Kidney tubule cell (primary cell): ENCODE measurements around the gene DPYSL3.
"Not testable (repeated sequence)": the region's sequence is repeated elsewhere in the genome, so short reads cannot be mapped to it uniquely, and the experiment has no call there.

Experiments
- DNase-seq: peaks from one replicate; pipeline ENCODE4 v3.0.0-alpha.2; 2018; ENCODE audit warnings: low spot score

Gene DPYSL3

DNA sequence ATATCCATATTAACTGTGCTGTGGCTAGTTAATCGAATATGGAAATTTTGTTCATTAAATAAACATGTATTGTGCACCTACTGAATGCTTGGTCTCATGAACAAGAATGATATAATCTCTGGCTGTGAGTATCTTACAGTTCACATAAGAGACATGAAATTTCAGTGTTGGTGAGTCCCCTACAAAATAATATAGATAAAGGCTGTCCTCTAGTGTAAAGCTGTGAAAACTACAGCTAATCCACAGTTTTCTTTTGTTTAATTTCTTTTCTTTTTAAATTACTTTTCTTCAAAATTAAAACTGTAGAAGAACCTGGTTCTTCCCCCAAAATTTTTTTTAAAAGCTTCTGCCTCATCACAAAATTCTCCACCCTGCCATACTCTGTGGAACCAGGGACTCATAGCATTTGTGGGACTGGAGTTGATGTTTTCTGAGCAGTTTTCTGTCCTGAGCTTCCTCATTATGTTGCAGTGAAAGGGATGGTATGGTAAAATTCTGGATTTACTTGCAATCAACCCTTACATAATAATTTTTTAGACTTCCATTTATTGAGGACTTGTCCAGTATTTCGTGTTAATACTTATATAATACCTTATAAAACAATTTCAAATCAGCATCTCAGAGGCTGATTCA lies 140.0 kb downstream of the DPYSL3 start:
- DNase-seq = peak; percentile 50

DNA sequence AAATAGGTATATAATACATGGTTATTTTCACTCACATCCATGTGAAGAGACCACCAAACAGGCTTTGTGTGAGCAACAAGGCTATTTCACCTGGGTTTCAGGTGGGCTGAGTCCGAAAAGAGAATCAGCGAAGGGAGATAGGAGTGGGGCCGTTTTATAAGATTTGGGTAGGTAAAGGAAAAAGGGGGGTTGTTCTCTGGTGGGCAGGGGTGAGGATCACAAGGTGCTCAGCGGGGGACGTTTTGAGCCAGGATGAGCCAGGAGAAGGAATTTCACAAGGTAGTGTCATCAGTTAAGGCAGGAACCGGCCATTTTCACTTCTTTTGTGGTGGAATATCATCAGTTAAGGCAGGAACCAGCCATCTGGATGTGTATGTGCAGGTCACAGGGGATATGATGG lies 142.5 kb downstream of the DPYSL3 start:
- DNase-seq = not testable (repeated sequence)

DNA sequence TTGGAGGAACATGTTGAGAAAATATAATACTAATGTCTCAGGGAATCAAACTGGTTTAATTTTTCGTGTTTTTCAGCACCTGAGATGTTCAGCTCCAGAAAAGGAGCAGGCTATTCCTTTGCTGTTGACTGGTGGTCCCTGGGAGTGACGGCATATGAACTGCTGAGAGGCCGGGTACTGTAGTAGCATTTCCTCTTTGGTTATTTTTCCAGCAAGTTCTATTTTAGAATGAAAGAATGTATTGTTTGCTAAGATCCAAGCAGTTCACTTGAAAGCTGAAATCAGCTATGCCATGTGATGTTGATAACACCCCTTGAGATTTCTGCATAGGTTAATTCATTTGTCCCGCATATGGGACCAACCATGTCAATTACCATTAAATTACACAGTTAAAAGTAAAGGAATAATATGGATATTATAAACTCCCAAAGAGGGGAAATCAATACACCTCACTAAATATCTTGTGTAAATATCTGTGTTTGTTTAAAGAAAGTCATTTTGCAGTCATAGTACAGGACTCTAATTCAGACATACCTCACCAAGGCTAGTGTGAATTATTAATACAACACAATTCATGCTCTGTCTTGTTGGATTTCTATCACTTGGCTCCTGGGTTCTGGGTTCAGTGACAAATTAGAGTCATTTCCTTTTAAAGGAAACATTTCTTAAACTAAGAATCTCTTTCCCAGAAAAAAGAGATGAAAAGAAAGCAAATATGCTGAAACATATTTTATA lies 148.3 kb downstream of the DPYSL3 start:
- no peak for DNase-seq

DNA sequence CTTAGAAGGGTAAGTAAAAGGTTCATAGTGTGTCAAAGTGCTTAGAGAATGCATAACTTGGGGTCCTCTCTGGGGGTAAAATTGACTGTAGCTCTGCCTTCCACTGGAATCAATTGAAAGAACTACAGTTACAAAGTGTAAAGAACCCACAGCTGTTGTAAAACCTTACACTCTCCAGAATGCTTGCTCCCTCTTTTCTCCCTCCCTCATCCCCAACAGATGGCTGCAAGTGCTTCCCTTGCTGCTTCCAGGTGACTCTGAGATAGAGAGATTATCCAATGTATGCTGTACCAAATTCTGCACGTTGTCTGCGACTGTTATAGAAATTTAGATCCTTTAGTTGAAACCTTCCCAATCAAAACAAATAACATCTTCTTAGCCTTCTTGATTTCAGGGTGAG lies 149.1 kb downstream of the DPYSL3 start:
- no peak for DNase-seq

DNA sequence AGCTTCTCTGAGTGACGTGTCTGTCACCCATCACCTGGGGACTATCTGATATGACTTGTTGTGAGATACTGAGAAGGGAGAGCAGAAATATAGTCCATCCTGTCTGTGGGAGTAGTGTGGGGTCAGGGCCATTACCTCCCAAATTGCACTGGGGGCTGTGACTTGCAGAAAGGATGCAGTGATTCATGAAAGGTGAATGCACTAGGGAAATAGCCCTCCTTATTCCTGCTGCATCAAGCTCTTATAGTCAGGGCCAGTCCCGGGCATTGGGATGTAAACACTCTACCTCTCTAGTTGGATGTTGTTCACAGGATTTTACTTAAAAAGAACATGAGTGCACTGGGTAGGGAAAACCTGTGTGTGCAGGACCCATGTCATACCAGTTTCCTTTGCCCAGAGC lies 150.3 kb downstream of the DPYSL3 start:
- DNase-seq = peak; percentile 50

DNA sequence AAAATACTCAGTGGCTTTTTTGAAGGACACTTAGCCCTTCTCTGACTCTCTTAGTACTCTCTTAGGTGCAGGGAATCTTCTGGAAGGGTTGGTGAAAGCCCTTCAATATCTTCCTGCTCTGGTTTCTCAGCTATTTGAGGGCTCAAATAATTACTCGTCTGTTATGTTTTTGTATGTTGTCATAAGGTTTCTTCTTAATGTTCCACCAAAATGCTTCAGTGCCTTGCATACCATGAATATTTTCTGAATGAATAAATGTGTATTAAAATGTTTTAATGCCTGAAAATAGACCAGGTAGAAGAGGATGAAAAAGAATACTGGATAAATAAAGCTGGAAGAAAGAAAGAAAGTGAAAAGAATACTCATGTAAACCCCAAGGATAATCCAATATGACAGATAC lies 150.8 kb downstream of the DPYSL3 start:
- peak; percentile 64 for DNase-seq

DNA sequence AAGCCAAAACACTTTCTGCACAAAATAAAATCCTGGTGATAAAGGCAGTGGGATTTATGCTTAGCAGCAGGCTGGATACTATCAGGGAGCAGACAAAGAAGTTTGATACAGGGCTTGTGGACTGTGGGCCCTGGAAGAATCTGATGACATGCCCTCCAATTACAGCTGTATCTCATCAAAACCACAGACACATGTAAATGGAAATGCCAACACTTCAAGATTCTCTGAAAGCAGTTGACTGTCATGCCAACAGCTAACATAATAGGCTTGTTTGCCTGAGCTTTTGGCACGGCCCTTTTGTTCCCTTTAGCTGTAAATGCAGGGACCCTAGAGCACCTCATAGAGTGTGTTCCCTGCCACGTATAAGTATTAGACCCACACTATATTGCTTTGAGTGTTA lies 160.6 kb downstream of the DPYSL3 start:
- no peak for DNase-seq

DNA sequence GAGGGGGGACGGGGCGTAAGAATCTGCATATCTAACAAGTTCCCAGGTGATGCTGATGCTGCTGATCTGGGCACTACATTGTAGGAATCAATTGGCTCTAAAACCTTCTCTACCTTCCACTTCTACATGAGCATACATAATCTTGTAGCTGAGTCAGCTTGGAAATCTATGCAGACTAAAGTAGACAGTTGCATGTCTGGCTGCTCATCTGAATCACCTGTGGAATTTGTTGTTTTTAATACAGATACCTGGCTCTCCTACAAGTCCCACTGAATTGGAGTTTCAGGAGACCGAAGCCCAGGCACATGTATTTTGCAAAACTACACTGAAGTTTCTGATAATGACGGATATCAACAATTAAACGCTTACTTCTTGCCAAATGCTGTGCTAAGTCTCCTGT lies 161.4 kb downstream of the DPYSL3 start:
- peak; percentile 68 for DNase-seq

DNA sequence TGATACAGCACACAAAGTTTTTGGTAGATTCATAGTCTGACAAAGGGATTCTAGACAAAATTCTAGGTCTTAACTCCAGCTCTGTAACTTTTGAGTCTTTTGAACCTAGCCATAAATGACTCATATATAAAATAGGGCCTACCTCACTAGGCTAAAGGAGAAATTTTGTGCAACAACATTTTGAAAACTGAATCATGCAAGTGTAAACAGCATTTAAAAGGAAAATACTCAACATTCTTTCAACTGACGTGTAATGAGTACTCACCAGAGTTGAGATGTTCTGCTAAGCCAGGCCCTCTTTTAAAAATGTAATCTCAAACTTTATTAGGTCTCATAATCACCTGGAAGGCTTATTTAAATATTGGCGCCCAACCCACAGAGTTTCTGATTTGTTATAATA lies 161.8 kb downstream of the DPYSL3 start:
- DNase-seq = peak; percentile 46

DNA sequence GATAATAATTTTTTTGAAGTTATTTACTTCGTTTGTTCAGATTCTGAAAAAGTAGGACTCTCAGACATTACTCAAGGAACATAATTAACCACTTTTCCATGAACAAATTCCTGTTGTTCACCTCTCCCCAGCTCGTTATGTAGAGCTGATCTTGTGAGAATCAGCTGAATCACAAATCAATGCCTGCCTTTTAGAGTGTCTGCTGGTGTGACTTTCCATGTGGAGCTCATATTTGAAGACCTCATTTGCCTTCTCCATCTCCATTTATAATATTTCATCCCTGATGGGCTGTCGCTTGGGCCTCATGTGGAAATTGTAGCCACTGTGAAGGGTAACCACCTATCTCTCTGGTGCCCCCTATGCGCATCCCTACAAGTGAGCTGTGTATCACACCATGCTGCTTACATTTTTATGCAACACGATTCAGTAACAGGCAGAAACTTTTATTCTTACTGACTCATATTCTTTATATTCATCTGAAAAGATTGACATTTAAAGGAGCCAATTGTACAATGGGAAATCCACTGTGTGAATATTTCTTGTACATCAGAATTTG lies 163.8 kb downstream of the DPYSL3 start:
- DNase-seq = no peak

DNA sequence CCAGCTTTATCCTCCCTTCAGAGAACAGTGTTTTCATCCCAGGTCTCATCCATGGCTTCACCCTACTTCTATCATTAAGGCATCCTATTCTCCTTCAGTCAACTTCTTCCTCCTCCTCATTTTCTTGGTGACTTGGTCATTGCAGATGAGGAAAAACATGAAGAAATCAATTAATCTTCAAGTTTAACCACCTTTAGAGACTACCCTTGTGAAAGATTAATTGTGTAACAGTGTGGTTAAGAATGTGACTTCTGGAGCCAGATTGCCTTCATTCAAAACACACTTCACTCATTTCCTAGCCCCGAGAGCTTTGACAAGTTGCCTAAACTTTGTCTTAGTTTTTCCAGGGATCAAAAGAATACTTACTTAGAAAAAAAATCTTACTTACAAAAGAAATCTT lies 165.0 kb downstream of the DPYSL3 start:
- no peak for DNase-seq

DNA sequence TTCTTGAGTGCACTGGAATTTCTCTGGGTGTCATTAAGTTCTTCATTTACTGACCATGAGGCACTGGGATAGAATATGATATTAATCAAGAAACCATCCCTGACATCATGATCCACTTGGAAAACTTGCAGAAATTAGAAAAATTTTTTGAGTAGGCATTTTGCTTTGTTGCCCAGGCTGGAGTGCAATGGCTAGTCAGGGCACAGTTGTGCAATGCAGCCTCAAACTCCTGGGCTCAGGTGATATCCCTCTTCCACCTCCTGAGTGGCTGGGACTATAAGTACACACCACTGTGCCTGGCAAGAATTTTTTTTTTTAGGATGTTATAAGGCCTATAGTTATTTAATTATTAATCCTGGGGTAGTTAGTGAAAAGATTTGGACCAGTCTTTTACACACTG lies 168.5 kb downstream of the DPYSL3 start:
- DNase-seq = no peak

DNA sequence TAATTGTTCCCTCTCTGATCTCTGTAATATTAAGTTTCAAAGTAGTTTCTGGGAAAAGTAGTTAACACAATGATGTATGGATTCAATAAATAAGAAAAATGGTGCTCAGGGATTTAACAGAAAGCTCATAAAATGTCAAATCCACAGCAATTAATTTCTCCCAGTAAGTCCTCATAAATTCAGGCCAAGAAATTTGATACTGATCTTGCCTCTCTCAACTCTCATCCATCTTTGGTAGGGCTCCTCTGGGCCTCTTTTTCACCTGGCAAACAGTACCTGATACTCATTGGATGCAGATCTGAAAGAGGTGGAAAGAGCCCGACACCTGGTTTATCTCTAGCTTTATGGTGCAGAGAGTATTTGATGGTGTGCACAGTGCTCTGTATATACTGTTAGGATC lies 168.9 kb downstream of the DPYSL3 start:
- DNase-seq = no peak
